Activated CD8-positive, alpha-beta T cell treated with anti-CD3 and anti-CD28 coated beads for 36 hours (primary cell): ENCODE results near the gene TEX38. TPM values are rescaled to one million over a fixed set of nuclear protein-coding genes. Genes with fewer than 3 reads are reported as not detected.
"Not testable (repeated sequence)": the region's sequence is repeated elsewhere in the genome, so short reads cannot be mapped to it uniquely, and the experiment has no call there.

Experiments
- ATAC-seq: fragments of 200-7000 bp; cut with Tn5 transposase; one replicate; pipeline ENCODE4 v1.10.0; 2021; ENCODE audit warnings: mild to moderate bottlenecking, moderate library complexity
- CTCF ChIA-PET: fragments of 350-600 bp; sonication (Branson Sonifier 250); formaldehyde crosslinking; loops from one replicate; lab custom pipeline; 2021; ENCODE audit warnings: antibody characterized with exemption; lab: Charles Lee
- POLR2A ChIA-PET: fragments of 350-600 bp; sonication (Branson Sonifier 250); formaldehyde crosslinking; loops from one replicate; lab custom pipeline; 2021; ENCODE audit warnings: antibody characterized with exemption; lab: Charles Lee
- DNase-seq: peaks from one replicate; pipeline ENCODE4 v3.0.0-alpha.2; 2020
- H3K27ac Mint-ChIP-seq: one replicate; pipeline ENCODE4 v1.8.0; 2021; ENCODE audit warnings: mild to moderate bottlenecking, mixed read lengths
- H3K27me3 Mint-ChIP-seq: one replicate; pipeline ENCODE4 v1.8.0; 2021; ENCODE audit warnings: mixed read lengths
- H3K36me3 Mint-ChIP-seq: one replicate; pipeline ENCODE4 v1.8.0; 2021; ENCODE audit warnings: low read depth, mixed read lengths
- H3K4me1 Mint-ChIP-seq: one replicate; pipeline ENCODE4 v1.8.0; 2021; ENCODE audit warnings: low read depth, mixed read lengths
- H3K4me3 Mint-ChIP-seq: one replicate; pipeline ENCODE4 v1.8.0; 2021; ENCODE audit warnings: mild to moderate bottlenecking, moderate library complexity, mixed read lengths
- H3K9me3 Mint-ChIP-seq: one replicate; pipeline ENCODE4 v1.8.0; 2021; ENCODE audit warnings: mixed read lengths
- CTCF ChIP-seq: fragments of 200-600 bp; IDR thresholded peaks from one replicate; pipeline ENCODE4 v1.8.0; 2022; ENCODE audit warnings: antibody characterized with exemption, mild to moderate bottlenecking
- intact Hi-C: fragments of 100-400 bp; cut with micrococcal nuclease; formaldehyde crosslinking; loops from one replicate; pipeline ENCODE4 v1.10.0; 2022
- total RNA-seq, 2 experiments: library from RNA; stranded (reverse); gene quantifications; one replicate each; pipeline ENCODE4 v1.2.3, GENCODE V29; 2021

Gene TEX38
- total RNA-seq, 2 experiments from 2014 or later = not detected

GRCh38 chr1:46652321-46653100, 19.1 kb upstream of the TEX38 start:
- H3K4me1 Mint-ChIP-seq = peaks cover 11% of the 10 kb centered on the region
- ChIA-PET POLR2A (no interaction called here), CTCF (interaction anchor here (1.1 to 1.4 kb wide), 3 partner anchors 8 to 75 kb away, joined by 3 to 4 read pairs (median 3); no protein-coding TSS in a partner anchor)
- no peak overlapping the region for H3K4me3 Mint-ChIP-seq
- peaks cover 11% of the 10 kb centered on the region for H3K9me3 Mint-ChIP-seq
- H3K27ac Mint-ChIP-seq = no peak overlapping the region
- ATAC-seq (no peak), DNase-seq (no peak)
- intact Hi-C loops = no loop called here
- peaks cover 58% of the 10 kb centered on the region for H3K36me3 Mint-ChIP-seq
- no peaks in the 10 kb centered on the region for H3K27me3 Mint-ChIP-seq
- no peak for TF ChIP-seq CTCF

GRCh38 chr1:46653405-46653958, 18.2 kb upstream of the TEX38 start:
- peak; percentile 20 for ATAC-seq
- intact Hi-C loops = no loop called here
- no peak for TF ChIP-seq CTCF
- no peaks in the 10 kb centered on the region for H3K27me3 Mint-ChIP-seq
- peak overlapping the region; percentile 25 for H3K27ac Mint-ChIP-seq
- ChIA-PET POLR2A (no interaction called here), CTCF (interaction anchor here (1.1 to 1.9 kb wide), 3 partner anchors 47 to 74 kb away, joined by 3 to 5 read pairs (median 3); no protein-coding TSS in a partner anchor)
- peaks cover 59% of the 10 kb centered on the region for H3K36me3 Mint-ChIP-seq
- H3K4me1 Mint-ChIP-seq = peaks cover 17% of the 10 kb centered on the region
- no peak overlapping the region for H3K4me3 Mint-ChIP-seq
- peaks cover 11% of the 10 kb centered on the region for H3K9me3 Mint-ChIP-seq
- DNase-seq = no peak

- Mint-ChIP-seq H3K27me3 (no peaks in the 10 kb centered on the region), H3K27ac (no peak overlapping the region), H3K4me3 (no peak overlapping the region), H3K4me1 (peaks cover 18% of the 10 kb centered on the region), H3K9me3 (peaks cover 11% of the 10 kb centered on the region), H3K36me3 (peaks cover 56% of the 10 kb centered on the region)
- no peak for ATAC-seq
- DNase-seq = no peak
- POLR2A ChIA-PET = interaction anchor here (1.0 kb wide), 1 partner anchor 15 kb away, joined by 3 read pairs; no protein-coding TSS in a partner anchor
- CTCF ChIA-PET = interaction anchor here (1.4 to 1.9 kb wide), 2 partner anchors 47 to 71 kb away, joined by 3 to 5 read pairs; no protein-coding TSS in a partner anchor
- intact Hi-C loops = no loop called here
- TF ChIP-seq CTCF = no peak
Measured at GRCh38 chr1:46654012-46654411, 17.6 kb upstream of the TEX38 start.

- Mint-ChIP-seq H3K4me1 (peaks cover 22% of the 10 kb centered on the region), H3K9me3 (peaks cover 11% of the 10 kb centered on the region), H3K36me3 (peaks cover 53% of the 10 kb centered on the region)
- H3K4me3 Mint-ChIP-seq, H3K27ac Mint-ChIP-seq, DNase-seq, ATAC-seq, H3K27me3 Mint-ChIP-seq, intact Hi-C loops: not testable (repeated sequence)
- POLR2A ChIA-PET = interaction anchor here (1.0 kb wide), 1 partner anchor 14 kb away, joined by 3 read pairs; no protein-coding TSS in a partner anchor
- CTCF ChIA-PET = interaction anchor here (1.9 kb wide), 1 partner anchor 71 kb away, joined by 5 read pairs; no protein-coding TSS in a partner anchor
Measured at GRCh38 chr1:46654698-46655097, 17.0 kb upstream of the TEX38 start.

- DNase-seq (no peak), ATAC-seq (no peak)
- intact Hi-C loops = no loop called here
- Mint-ChIP-seq H3K27ac (no peak overlapping the region), H3K4me3 (no peak overlapping the region), H3K36me3 (peaks cover 42% of the 10 kb centered on the region), H3K27me3 (no peaks in the 10 kb centered on the region), H3K4me1 (peaks cover 31% of the 10 kb centered on the region), H3K9me3 (peaks cover 6% of the 10 kb centered on the region)
- no peak for TF ChIP-seq CTCF
- CTCF ChIA-PET = no interaction called here
- POLR2A ChIA-PET = interaction anchor here (0.8 kb wide), 1 partner anchor 9 kb away, joined by 3 read pairs; no protein-coding TSS in a partner anchor
Measured at GRCh38 chr1:46655848-46656247, 15.8 kb upstream of the TEX38 start.
